ENCODE data around the gene MRPS25. TPM values are rescaled to one million over a fixed set of nuclear protein-coding genes. Genes with fewer than 3 reads are reported as not detected.

The MRPS25 gene
- 16.2 and 25.3 TPM in 2 replicates for total RNA-seq

DNA sequence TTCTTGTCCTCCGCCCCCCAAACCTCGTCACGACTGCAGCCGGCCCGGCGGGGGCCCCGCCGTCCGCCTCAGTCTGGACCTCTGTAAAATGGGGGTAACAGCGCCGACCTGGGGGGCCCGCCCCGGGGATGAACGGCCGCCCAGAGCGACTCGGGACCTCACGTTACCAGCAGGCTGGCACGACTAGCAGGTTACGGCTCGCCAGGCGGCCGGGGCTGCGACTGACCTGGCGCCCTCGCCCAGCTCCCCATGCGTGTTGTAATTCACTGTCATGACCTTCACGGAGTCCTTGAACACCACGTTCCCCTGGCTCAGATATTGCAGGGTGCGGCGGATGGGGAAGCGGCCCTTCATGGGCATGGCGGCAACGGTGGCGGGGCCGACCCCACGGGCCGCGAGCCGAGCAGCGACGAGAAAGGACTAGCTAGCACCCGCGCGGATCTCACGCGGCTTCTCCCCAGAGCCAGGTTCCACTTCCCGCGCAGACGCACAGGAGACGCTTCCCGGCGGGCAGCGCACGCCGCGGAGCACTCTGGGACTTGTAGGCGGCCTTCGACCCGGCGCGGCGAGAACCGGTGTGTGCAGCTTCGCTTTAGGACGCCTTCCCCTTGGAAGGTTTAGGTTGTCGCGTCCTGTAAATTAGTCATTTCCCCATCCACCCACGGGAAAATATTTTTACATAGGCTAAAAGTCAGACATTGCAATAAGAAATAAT, at the start of gene MRPS25:
Gene MRPS25 (minus strand): TSS at position 481 of the 715 bp plus-strand sequence. CDS start 121 bp downstream, at position 360.

GRCh38 chr3:15098503-15099363, 33.6 kb upstream of the MRPS25 start, which contains the start of gene RBSN:
Gene RBSN, minus strand, starts transcription at chr3:15099148. Its CDS starts 3,028 bp downstream, at chr3:15096120.

Other genes with a start within 250 kb of the MRPS25 start
- 2.1 and 5.6 TPM in 2 replicates for gene FGD5, start 246.4 kb downstream of the MRPS25 start, total RNA-seq
- gene NR2C2, start 117.7 kb downstream of the MRPS25 start, total RNA-seq, result 16.8 and 19.3 TPM in 2 replicates
- gene RBSN, start 33.8 kb upstream of the MRPS25 start, total RNA-seq, result 15.7 and 16.8 TPM in 2 replicates
- gene CAPN7, start 140.9 kb upstream of the MRPS25 start, total RNA-seq, result 21.6 and 24.7 TPM in 2 replicates

Measured in cardiac ventricle fibroblast (primary cell).